Epidermal melanocyte (primary cell): ENCODE results near the gene ACTL8.

Source experiments
- DNase-seq: peaks from one replicate; pipeline ENCODE4 v3.0.0; 2011; ENCODE audit warnings: low spot score; ENCODE audit not compliant: insufficient read length

Gene ACTL8, protein sequence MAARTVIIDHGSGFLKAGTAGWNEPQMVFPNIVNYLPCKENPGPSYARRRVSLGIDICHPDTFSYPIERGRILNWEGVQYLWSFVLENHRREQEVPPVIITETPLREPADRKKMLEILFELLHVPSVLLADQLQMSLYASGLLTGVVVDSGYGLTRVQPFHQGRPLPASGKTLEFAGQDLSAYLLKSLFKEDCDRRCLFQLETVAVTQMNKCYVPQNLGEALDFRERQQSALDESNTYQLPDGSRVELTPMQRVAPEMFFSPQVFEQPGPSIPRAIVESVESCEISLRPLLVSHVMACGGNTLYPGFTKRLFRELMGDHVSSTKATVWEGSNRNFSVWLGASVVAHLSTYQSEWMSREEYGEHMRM

DNA sequence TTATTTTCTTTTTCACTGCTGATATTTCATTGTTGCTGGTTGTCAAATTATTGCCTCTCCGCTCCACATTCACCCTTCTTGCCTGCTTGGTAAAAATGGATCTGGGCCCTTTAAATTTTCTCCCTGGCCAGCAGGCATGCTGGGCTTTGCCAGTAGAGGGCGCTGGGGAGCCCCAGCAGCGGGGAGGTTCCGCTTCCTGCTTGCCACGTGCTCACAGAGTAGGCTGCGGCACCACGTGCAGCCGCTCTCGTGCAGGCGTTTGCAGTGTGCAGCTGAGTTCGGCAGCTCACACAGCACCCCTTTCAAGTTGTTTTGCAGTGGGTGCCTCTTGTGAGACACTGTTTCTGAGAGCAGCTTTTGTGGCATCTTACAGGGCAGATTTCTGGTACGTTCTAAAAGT is at the start of gene ACTL8:
TSS of gene ACTL8 (plus strand) at position 214 of the 400 bp plus-strand sequence. CDS start 67,676 bp downstream, outside the sequence.
- DNase-seq = no peak

DNA sequence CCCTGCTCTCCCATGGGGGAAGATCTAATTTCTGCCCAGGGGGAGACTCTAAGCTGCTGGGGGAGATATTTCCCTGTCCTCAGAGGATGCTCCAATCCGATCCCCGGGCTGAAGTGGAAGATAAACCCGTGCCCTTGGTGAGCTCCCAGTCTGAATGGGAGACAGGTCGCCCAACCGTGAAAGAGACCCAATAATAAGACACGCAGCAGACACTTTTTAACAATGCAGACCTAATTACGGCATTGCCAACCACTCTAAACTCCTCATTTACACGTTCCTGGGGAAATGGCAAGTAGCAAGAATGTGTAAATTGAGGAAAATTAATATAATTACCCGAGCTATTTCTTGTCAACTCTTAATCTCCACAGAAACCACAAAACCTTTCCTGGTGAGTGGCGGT is 48.7 kb upstream of the ACTL8 start:
- DNase-seq = no peak

DNA sequence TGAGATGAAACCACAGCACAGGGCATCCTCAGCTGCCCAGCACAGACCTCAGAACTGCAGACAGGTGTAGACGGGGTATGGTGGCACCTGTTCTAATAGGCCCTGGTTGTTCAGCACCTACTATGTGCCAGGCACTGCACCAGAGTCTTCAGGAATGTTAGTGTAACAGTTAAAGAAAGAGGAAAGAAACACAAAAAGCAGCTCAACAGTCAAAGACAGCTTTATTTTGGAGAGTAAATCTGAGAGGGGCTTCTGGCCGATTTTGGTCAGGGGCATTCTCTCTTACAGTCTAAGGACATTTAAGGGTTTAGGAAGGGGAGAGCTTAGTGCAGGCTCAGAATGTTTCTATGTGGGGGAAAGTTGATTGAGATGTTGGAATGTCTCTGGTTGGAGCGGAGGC is 45.2 kb upstream of the ACTL8 start:
- no peak for DNase-seq

DNA sequence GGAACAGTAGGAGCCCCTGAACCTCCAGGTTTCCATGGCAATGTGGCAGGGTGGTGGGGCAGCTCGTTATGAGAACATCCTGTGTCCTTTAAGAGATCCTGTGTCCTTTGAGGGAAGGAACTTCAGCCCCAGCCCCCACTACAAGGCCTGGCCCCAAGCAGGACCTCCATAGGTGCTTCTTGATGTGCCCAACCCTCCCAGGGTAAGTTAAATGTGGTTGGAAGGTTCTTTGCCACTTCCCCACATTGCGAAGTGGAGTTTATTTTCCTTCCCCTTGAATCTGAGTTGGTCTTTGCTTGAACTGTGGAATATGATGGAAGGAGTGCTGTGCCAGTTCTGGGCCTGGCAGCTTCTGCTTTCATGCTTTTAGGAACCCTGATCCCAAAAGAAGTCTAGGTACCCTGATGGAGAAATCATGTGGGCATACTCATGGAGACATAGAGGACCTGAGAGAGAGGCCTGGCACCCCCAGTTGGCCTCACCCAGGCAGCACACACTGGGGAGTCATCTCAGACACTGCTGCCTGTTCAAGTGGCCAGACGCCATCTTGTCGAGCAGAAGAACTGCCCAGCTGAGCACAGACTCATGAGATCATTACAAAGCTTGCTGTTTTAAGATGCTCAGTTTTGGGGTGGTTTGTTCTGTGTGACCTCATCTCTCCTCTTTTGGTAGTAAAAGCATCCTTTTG is 44.1 kb upstream of the ACTL8 start:
- DNase-seq = no peak

DNA sequence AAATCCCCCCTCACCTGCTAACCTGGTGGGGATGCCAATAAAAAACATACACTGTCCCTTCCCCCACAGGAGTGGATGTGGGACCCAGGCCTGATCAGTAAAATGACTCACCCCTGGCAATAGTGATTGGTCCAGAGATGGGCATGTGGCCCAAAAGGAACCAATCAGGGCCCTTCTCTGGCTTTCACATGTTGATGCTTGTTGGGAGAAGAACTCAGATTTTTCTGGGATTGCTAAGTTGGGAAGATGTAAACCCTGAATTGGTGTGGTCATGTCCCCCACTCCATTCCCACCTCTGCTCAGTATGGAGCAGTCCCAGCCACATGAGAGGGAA is 43.6 kb upstream of the ACTL8 start:
- DNase-seq = no peak

DNA sequence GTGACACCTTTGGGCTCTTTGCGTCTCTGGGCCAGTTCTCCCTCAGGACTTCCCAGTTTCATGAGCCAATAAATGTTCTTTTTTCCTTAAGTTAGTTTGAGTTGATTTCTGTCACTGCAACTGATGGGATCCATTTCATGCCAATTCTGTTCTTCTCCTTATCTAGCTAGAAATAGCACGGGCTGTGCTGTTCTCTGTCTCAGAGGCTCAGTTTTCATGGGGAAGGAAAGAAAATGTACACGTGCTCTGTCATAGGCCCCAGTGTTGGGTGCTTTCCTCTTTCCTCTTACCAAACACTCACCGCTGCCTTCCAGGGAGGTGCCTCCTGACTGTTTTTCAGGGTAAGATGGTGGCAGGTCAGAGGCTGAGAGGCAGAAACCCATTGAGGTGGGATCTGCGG is 43.2 kb upstream of the ACTL8 start:
- DNase-seq = no peak

DNA sequence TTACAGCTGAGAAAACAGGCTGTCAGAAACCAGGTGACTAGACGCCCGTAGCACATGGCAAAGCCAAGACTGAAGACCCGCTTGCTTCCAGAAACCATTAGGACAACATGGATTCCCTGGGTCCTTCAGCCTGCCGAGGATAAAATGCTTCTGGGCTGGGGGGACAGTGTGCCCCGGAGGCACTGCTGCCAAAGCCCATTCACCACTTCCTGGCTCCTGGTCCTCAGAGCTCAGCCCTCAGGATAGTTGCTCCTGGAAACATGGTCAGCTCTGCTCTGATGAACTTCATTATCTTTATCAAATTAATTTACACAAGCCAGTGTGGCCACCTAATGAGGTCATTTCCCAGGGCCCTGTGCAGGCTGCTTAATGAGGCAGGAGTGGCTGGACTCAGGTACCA is 41.1 kb upstream of the ACTL8 start:
- DNase-seq = no peak

DNA sequence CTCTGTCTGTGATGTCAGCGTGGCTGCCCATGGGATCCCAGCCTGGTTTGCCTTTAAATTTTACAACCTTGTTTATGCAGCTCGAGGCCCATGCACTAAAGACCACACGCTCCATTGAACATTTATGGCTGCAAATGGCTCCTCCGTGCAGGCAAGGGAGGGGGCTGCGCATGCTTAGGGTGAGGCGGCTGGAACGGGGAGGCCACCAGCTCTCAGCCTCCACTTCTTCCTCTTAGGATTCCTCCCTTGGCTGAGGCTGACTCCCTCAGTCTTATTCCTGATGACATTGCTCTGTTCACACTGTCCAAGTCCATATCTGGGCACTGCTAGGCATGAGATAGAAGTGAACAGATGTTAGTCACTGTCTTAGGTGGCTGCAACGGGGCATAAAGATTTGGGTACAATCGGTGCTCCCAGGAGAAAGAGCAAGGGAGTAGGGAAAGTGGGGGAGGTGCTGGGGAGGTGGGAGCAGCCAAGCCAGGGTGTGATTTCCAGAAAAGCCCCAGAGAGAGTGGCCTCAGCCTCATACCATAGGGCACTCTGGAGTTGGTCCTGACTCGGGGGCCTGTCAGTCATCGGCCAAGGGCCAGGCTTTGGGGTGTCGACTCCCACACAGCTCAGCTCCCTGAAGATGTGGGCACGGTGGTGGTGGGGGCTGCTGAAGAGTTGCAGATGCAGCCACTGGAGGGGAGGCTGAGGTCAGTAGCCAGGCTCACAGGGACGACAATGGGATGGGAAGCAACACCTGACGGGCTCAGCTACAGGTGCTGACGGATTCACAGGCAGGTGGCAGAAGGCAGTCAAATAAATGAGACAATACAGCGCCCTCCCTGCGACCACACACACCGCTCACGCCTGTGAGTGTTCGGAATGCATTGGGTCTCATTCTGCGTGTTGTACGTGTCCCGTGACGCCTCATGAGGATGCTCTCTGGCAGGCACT is 37.3 kb upstream of the ACTL8 start:
- DNase-seq = no peak

DNA sequence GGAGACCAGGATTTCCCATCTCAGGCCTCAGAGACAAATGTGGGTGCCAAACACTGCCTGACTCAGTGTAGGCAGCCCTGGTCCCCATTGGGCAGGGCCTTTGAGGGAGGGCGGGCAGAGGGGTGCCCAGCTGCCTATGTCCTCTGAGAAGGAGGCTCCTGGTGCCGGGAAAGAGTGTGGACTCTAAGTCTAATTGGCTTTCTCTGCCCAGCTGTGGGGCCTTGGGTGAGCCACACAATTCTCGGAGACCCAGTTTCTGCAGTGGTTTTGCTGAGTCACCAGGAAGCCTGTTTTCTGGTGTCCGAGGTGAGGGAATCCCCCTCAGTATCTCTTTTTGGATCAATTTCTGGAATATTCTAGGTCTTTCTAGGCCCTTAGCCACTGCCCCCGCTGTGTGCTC is 35.3 kb upstream of the ACTL8 start:
- no peak for DNase-seq

DNA sequence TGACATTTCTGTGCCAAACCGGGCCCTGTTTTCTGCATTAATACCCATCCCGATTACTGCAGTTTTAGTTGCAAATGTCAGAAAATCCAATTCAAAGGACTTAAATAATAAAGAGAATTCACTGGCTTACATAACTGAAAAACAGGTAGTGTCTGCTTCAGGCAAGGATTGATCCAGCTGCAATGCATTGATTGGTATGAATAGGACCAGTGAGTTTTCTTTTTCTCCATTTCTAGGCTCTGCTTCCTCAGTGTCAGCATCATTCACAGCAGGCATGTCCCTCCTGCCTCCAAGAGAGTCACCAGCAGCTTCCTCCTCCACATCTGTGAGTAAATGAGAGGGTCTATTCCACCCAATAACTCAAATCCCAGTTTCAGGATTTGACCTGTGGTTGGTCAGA is 33.7 kb upstream of the ACTL8 start:
- no peak for DNase-seq

DNA sequence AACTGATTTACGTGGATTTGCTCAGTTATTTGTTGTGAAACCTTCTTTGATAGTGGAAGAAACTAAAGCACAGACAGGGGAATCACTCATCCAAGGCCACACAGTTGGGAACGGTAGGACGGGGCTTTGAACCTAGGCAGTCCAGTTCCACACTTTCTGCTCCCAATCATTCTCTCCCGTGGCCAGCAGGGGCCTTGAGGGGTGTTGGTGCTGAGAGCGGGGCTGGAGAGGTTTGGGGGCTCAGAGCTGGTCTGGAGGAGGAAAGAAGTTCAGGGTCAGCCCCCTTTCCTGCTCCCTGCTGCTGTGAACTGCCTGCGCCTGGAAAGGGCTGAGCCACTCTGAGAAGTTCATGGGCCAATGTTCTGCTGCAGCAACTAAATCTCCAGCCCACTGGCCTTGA is 31.4 kb upstream of the ACTL8 start:
- no peak for DNase-seq

DNA sequence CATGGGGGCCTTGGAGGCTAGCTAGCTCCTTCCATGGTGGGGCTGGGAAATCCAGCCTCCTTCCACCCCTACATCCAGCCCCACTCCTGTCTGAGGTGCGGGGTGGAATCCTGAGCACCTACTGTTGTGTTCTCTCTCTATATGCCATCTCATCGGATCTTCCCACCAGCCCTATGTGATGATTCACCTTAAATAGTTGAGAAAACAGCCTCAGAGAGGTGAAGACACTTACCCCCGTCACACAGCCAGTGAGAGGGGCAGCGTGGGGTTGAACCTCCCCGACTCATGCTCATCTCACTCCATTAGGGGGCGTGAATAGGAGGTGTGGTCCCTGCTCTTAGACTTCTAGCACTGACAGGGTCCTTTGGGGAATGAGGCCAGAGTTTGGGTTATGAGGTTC is 31.0 kb upstream of the ACTL8 start:
- no peak for DNase-seq

DNA sequence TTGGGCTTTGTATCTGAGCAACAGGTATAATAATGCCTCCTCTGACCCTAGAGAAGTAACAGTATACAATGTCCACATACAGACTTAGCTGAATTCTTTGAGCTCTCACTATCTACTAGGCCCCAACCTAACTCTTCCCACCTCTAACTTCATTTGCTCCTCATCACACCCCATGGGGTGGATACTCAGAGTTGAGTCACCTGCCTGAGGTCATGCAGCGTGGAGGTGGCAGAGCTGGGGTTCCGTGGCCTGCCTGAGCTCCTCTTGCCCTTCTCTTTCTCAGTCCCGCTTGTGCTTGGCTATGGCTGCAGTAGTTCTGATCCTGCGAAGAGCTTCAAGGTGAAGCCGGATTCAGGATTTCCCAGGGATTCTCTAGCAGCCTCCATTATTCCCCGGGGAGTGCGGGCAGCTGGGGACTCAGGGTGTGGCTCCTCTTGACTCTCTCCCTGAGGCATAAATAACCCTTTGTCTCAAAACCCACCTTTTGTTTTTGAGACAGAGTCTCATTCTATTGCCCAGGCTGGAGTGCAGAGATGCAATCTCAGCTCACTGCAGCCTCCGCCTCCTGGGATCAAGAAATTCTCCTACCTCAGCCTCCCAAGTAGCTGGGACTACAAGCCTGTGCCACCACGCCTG is 29.9 kb upstream of the ACTL8 start:
- no peak for DNase-seq

DNA sequence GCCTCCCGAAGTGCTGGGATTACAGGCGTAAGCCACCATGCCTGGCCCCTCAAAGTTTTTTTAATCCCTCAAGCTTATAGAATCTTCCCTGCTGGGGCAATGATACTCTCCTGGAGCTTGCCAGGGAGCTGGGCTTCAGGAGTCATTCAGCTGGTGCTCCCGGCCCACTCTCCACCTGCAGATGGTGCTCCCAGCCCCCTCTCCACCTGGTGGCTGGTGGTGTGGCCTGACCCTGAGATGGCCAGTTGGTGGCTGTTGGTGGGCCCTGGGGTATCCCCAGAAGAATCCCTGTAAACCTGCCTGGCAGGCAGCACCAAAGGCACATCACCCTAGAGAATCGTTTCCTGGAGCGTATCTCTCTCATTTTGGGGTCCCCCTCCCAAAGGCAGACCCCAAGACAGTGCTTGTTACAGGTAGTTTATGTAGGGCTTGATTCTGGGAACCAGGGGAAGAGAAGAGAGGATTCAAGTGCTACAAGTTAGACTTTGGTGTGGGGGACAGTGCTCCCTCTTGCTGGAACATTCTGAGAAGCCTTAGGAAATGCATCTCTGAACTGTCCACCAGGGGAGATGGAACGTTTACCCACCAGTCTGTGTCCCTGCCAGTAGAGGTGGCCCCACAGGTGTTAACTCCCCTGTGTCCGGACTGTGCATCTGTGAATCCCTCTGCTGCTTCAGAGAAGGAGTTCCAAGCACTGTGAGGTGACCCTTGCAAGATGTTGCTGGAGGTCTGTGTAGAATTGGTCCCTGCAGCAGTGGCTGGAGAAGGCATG is 29.1 kb upstream of the ACTL8 start:
- no peak for DNase-seq

DNA sequence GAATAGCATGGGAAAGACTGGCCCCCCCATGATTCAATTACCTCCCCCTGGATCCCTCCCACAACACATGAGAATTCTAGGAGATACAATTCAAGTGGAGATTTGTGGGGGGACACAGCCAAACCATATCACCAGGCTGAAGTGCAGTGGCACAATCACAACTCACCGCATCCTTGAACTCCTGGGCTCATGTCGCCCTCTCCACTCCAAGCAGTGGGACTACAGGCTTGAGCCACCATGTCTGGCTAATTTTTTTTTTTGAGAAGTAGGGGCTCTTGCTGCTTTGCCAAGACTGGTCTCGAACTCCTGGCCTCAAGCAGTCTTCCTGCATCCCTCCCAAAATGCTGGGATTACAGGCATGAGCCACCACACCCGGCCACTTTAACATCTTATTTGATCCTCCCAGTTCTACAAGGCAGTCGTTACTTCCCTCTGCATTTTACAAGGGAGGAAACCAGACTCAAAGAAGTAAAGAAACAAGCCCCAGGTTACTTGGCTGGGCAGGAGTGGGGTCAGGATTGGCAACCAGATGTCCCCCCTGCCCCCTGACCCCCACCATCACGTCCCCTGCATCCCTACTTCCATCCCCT is 26.9 kb upstream of the ACTL8 start:
- DNase-seq = no peak

DNA sequence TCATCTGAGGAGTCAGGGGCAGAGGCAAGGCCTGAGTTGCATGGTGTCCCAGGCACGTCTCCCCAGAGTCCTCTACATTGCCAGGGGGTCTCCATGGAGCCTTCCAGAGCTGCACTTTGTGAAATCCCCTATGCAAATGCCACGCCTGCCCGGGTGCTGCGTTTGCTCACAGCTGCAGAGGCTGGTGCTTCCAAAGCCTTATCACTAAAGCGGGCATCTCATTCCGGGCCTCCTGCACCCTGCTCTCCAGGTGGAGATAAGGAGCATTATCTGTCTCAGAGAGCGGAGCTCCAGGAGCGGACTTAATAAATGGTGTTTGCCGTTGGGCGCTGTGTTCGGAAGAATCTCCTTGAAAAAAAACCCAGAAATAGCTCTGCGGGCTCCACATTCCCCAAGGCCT is 25.9 kb upstream of the ACTL8 start:
- DNase-seq = no peak

DNA sequence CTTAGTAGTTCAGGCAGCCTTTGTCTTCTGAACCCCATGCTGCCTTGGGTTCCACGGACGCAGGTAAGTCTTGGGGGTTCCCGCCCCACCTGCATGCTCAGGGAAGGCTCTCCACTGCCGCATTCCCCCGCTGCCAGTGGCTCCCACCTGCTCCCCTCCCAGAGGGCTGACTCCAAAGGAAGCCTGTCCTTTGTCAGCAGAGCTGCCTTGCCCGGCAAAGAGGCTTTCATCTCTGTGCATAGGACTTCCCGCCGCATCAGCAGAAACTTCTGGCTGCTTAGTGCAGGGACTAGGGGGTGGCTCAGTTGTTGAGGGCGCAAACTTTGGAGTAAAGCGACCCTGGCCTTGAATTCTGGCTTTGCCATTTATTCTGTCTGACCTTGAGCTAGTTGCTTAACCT is 25.2 kb upstream of the ACTL8 start:
- no peak for DNase-seq

DNA sequence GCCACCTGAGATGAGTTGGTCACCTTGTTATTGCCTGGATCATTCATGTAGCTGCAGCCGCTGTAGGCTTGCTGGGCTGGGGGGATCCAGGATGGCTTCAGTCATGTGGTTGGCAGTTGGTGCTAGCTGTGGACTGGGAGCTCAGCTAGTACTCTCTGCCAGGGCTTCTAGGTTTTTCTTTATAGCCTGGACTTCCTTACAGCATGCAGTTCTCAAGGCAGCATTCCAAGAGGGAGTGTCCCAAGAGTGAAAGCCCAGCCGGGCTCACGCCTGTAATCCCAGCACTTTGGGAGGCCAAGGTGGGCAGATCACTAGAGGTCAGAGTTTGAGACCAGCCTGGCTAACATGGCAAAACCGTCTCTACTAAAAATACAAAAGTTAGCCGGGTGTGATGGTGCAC is 23.7 kb upstream of the ACTL8 start:
- DNase-seq = no peak

DNA sequence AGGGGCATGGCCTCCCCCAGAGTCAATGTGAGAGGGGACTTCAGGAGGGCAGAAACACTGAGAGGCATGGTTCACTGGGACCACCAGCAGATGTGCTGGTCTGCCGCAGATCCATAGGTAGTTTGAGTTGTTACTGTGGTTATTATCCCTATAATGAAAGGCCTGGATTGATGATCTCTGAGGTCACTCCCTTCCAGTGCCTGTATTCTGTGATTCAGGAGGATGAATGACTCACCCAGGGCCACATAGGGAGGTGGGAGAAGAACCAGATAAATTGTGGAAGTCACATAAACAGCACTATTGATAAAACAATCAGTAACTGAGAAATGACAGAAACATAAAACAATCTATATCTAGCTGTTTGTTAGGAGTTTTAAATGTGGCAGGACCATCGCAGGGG is 22.7 kb upstream of the ACTL8 start:
- DNase-seq = no peak

DNA sequence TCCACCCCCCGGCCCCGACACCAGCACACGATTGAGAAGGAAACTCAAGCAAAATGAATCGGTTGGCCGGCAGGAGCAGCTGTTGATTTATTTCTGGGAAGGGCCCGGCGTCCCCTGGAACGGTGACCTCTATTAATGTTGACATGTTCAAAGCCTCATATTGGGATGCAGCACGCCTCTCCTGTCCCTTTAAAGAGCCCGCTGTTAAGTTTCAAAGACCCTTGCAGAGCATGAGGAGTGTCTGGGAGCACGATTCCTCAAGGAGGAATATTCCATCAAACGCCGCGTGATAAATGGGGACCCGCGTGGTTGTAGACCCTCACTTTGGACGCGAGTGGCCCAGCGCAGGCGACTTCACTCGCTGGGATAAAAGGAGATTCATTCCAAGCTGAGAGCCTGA is 21.5 kb upstream of the ACTL8 start:
- DNase-seq = no peak

DNA sequence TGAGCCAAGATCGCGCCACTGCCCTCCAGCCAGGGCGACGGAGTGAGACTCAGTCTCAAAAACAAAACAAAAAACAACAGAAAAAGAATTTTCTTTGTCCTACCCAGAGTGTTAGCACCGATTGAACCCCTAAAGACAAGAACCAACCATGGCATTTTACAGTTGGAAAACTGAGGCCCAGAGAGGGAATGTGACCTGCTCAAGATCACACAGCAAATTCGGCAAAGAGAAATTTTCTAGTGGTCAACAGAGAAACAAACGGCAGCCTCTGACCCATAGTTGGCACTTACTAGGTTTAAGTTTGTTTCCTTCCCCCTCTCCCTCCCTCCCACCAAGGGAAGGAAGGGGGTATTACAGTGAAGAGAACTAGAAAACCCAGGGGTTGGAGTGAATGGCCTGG is 20.5 kb upstream of the ACTL8 start:
- DNase-seq = no peak
